Medulla oblongata (tissue), 1 donor: ENCODE data around the gene FOXA3.
"Not testable (repeated sequence)": the region's sequence is repeated elsewhere in the genome, so short reads cannot be mapped to it uniquely, and the experiment has no call there.

ENCODE experiments used
- DNase-seq: peaks from one replicate; pipeline ENCODE4 v3.0.0-alpha.2; 2015; ENCODE audit errors: extremely low spot score

Gene FOXA3

DNA sequence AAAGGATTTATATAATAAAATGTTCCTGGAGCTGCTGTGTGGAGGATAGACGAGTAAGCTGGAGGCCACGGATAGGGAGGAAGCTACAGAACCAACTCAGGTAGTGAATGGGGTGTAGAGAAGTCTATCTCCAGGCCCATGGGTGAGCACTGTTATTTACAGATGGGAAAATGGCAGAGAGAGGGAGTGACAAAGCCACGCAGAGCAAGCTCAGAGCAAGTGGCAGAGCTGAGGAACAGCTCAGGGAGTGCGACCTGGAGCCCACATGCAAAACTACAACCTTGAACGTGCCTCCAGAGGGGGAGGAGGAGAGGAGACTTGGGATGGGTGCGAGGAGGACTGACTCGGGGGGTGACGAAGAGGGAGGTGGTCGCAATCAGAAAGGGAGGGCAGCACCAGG lies 35.6 kb upstream of the FOXA3 start:
- DNase-seq, result no peak

DNA sequence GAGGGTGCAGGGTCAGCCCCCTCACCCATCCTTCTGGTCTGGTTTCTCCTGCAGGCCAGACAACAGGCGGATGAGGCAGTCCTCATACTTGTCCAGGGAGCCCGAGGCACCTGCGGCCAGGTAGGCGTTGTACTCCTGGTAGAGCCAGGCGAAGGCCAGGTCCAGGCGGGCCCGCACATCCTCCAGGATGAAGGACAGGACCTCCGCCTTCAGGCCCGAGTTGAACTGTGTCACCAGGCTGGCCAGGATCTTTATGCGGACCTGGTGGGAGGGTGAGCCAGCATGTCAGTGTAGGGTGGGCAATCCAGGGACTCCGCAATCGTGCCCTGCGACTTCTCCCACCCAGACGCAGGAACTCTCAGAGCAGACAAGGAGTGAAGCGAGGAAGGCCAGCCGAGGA lies 35.2 kb upstream of the FOXA3 start:
- no peak for DNase-seq

DNA sequence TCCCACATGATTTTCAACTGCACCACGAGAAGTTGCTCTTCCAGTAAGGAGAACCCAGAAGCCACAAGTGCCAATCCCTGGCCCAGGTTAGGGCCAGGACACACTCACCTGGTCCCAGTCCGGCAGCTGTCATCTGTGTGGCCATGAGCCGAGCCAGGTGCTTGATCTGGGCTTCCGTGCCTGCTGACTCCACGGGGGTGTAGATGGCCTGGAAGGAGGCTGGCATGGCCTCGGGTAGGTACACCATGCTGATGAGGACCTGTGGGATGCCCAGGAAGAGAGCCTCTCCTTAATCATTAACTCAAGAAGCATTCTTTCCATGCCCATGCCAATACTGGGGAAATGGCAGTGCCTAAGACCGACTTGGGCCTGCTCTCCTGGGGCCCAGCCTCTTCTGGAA lies 29.2 kb upstream of the FOXA3 start:
- DNase-seq, result no peak

DNA sequence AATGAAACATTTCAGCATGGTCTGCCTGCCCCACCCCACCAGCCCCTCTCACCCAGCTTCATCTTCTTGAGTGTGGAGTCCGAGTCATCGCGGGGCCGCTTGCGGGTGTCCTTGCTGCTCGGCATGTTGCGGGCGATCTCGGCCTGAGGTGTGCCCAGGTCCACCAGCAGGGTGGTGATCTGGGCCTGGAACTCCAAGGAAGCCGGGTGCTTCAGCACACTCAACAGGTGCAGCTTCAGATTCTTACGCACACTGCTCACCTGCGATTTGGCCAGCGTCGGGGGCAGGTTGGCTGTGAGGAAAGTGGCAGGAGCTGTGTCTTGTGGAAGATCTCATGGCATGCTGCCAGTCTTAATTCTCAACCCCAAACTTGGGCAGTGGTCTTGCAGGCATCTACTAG lies 21.9 kb upstream of the FOXA3 start:
- DNase-seq, result no peak

DNA sequence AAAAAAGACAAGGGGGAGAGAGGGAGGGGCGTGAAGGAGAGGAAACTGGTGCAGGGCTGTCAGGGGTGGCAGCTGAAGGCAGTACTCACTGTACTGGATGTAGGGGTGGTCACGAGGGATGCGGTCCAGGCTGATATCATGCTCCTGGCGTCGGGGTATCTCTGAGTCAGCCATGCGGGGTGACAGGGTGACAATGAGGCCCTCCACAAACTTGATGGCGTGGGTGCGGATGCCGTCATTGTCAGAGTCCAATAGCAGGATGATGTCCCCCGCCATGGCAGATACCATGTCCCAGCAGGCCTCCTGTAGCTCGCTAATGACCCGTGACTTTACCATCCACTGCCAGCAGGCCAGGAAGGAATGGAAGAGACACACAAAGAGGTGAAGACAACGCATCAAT lies 16.5 kb upstream of the FOXA3 start:
- DNase-seq, result no peak

DNA sequence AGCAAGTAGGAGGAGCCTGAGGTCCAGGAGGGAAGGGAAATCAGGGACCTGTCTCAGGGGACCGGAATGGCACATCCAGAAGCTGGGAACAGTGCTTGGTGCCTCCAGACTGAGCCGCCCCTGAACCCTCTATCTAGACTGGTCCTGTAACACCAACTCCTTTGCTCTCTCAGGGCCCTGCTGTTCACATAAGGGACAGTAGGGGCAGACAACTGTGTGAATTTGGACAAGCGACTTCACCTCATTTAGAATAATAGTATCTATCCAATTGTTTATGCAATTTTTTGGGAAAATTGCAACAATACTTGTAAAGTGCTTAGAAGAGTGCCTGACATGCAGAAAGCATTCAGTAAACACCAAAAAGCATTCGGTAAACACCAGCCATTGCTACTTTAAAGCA lies 15.2 kb upstream of the FOXA3 start:
- DNase-seq, result no peak

DNA sequence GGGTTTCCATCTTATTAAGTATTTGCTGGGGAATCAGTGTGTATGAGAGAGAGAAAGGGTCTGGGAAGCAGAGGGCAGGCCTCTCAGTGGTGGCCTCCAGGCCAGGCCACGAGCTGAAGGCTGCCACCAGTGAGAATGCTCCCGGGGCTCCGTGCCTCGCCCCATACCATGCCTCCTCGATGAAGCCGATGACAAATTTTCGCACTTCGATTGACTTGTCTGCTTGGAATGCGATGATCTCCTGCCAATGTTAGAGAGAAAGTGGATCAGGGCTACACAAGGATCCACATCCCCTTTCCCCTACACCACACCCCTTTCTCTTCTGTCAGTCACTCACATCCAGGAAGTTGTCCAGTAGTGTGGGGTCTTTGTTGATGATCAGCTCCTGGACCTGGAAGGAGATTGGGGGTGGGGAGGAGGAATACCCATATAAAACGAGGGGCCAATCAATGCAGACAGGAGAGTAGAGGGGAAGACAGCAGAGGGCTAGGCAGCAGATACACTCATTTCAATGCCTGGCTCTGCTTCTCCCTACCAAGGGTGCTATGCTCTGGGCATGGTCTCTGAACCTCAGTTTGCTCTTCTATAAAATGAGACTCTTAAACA lies 11.9 kb upstream of the FOXA3 start:
- DNase-seq, result no peak

DNA sequence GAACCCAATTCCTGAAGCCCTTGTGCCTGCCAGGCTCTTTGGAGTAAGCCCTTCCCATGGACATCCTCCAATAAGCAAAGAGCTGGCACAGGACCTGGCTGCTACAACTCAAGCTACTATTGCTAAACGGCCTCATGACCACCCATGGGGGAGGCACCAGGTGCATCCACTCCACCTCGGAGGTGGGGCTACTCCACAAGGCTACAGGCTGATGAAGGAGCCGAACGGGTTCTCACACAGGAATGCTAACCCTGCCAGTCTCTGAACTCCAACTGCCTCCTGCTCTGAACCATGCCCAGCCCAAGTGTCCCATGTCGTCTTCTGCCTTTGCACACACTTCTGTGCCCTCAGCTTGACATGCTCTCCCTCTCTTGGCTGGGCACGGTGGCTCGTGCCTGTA lies 11.1 kb upstream of the FOXA3 start:
- peak; percentile 15 for DNase-seq

DNA sequence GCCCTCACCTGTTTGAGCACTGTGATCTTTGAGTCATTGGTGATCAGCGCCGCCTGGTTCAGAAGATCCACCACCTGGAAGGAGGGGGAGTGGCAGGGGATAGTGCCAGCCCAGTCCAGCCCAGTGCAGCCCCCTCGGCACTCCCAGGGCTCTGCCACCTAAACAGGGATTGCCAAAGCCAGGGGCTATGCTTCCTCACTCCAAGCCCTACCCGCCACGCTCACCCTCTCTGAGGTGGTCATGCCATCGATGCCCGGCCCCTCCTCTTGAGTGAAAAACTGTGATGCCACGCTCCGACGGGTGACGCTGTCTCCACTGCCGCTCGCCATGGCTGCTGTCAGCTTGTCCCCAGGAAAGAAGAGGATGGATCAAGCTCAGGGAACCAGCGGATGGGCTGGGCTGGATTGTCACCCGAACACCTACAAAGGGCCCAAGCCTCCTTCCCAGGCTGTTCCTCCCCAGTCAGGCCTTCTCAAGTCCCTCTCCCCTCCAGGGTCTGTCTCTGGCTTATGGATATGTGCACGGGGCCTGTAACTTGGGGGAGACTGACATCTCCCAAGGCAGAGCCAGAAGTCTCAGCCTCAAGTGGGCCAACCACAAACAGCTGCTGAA lies 9.9 kb upstream of the FOXA3 start:
- DNase-seq, result no peak

DNA sequence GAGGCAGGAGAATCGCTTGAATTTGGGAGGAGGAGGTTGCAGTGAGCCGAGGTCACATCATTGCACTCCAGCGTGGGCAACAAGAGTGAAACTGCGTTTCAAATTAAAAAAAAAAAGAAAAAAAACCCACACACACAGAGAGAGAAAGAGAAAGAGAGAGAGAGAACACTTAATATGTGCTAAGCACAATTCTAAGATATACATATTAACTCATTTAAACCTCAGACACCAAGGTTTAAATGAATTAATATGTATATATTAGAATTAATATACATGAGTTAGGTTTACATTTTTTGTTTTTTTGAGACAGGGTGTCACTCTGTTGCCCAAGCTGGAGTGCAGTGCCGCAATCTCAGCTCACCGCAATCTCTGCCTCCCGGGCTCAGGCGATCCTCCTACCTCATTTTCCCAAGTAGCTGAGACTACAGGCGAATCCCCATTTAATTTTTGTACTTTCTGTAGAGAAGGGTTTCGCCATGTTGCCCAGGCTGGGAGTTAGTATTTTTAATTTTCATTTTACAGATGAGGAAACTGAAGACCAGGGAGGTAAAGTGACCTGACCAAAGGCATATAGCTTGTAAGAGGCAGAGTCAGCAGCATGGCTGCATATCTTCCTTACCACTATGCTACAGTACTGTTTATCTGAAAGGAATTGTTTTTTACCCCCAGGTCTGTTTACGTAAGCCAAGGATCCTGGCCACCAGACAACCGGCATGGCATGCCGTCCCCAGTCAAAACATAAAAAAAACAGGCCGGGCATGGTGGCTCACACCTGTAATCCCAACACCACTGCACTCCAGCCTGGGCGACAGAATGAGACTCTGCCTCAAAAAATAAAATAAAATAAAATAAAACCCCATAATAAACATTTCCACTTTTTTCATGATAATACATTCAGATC lies 3.5 kb upstream of the FOXA3 start:
- DNase-seq, result no peak

DNA sequence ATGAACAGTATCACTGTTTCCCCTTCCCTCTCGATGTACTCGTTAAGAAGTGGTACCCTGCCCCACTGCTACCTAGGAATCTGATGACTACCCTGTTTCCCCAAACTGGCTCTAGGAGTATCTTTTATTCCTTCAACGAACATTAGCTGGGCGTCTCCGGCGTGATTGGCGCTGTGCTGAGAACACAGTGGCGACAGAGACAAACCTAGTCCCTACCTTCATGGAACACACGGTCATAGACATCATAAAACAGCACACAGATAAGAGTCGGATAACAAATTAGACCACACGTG lies 1.9 kb upstream of the FOXA3 start:
- no peak for DNase-seq

DNA sequence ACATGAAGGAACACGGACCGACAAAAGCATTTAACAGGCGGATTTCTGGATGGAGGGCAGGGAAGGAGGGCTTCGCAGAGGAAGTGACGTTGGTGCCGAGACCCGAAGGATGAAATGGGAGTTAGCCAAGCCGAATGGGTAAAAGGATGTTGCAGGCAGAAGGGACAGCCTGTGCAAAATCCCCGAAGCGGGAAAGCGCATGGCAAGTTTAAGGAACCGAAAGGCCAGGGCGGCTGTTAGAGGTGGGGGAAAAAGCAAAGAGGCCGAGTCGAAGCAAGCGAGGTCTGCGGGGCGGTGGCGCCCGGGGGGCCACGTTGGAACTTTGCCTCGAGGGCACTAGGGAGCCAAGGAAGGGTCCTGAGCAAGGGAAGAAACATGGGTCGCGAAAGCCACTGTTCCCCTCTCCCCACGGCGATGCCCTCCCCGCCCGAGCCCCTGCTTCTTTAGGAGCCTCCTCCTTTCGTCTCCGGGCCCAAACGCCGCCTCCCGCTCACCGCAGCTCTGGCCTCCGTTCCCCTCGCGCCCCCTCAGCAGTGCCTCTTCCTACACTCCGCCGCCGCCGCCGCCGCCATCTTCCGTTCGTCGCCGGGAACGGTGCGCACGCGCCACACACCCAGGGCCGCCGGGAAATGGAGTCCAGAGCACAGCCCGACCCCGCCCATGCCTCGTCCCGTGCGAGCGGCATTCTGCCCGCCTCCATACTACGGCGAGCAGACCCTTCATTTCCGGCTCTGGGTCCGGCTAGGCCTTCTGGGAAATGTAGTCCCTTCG lies 1.4 kb upstream of the FOXA3 start, which contains the start of gene SYMPK:
Gene SYMPK, minus strand, starts transcription at position 584 of the 771 bp plus-strand sequence. CDS start 8,652 bp downstream, outside the sequence.
- peak; percentile 99 for DNase-seq

DNA sequence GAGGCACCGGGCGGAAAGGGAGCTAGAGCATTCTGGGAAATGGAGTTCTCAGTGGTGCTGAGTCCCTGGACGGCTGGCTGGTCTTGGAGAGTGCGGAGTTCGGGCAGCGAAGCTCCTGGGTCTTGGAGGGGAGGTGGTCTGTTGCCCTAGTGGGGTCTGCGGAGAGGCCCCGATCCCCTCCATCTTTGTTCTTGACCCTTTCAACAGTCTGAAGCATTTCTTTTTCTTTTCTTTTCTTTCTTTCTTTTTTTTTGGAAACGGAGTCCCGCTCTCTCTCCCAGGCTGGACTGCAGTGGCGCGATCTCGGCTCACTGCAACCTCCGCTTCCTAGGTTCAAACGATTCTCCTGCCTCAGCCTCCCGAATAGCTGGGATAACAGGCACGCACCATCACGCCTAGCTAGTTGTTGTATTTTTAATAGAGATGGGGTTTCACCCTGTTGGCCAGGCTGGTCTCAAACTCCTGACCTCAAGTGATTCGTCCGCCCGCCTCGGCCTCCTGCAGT lies 739 bp upstream of the FOXA3 start:
- DNase-seq, result no peak

DNA sequence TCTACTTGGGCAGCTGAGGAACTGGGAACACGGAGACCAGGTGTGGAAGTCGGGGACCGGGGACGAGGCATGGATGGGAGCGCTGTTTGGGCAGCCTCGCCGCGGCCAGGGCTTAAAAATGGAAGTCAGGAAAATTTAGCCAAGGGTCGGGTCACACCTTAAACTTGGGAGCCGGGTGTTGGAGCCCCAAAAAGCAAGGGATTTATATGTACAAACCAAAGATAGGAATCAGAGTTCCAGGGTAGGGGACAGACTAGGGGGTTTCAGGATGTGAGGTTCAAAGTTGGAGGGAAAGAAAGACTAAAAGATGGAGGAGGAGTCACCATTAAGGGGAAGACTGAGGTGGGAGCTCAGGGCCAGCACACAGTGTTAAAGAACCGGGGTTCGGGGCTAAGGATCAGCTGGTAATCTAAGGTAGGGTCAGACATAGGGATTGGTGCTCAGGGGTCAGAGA lies 530 bp downstream of the FOXA3 start:
- no peak for DNase-seq

DNA sequence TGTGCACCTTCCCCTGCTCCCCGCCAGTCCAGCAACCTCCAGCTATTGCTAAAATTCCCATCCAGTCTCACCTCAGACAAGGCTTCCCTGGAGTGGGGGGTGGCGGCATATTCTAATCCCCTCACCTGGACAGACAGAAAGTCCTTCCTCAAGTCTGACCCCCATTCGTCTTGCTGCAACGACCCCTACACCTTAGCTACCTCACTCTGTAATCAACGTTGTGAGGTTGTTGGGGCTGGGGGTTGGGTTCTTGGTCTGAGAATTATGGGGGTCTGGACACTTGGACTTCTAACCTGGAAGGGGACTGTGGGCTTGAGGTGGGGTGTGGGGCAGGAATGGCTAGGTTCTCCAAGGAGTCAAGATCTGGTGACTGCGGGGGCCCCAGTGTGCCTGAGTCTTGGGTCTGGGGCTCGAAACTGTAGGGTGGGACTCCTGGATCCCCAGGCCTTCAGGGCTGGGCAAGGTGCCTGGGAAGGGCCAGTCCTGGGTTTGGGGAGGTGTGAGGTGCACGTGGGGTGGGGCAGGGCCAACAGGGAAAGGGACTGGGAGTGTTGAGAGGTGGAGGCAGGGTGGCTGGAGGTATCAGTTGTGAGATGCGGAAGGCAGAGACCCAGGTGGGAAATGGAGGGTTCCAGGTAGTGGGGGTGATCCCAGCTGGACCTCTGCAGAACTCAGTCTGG lies 1.3 kb downstream of the FOXA3 start:
- DNase-seq, result no peak

DNA sequence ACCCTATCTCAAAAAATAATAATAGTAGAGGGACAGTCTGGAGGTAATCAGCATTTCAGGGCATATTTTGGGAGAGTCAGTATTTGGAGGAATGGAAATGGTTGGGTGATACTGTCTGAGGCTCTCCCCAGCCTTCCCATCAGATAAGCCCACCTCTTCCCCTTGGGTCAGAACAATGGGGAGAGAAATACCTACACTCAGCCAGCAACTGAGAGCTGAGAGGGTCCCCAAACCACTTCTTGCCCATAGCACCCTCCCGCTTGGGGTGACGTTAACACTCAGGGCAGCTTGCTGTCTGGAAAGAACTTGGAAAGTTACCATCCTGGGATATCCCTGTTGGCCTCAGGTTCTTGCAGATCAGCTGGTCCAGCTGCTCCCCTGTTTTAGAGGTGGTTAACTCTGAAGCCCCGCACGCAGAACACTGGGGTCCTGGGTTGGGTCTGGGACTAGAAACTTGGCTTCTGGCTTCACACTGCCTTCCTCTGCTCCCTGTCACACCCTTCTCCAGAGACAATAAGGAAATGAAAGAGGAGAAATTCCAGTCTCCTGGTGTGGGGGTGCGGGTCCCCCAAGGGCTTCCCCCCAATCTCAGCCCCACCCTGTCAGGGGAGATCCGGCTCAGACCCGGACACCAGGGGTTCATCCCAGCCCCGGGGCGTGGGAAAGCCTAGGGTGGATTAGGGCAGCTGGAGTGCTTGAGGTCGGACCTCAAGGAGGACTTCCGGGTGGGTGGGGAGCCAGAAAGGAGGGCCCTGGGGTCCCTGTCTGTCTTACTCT lies 2.5 kb downstream of the FOXA3 start:
- no peak for DNase-seq

DNA sequence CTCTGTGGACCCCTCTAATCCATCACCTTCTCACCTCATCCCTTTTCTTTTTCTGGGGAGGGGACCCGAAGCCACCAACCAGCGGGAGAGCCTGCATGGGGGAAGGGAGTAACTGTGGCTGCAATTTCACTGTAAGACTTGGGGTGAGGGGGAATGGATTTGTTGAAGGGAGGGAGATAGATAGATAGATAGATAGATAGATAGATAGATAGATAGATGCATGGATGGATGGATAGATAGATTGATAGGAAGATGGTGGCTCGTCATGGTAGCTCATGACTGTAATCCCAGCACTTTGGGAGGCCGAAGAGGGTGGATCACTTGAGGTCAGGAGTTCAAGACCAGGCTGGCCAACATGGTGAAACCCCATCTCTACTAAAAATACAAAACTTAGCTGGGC lies 3.1 kb downstream of the FOXA3 start:
- not testable (repeated sequence) for DNase-seq

DNA sequence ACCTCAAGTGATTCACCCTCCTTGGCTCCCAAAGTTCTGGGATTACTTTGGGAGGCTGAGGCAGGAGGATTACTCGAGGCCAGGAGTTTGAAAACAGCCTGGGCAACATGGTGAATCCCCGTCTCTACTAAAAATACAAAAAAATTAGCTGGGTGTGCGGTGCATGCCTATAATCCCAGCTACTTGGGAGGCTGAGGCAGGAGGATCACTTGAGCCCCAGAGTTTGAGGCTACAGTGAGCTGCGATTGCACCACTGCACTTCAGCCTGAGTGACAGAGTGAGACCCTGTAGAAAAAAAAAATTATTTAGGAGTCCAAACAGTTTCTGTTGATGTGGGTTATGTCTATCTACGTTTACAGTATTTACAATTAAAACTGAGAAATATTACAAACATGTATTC lies 6.7 kb downstream of the FOXA3 start:
- no peak for DNase-seq

DNA sequence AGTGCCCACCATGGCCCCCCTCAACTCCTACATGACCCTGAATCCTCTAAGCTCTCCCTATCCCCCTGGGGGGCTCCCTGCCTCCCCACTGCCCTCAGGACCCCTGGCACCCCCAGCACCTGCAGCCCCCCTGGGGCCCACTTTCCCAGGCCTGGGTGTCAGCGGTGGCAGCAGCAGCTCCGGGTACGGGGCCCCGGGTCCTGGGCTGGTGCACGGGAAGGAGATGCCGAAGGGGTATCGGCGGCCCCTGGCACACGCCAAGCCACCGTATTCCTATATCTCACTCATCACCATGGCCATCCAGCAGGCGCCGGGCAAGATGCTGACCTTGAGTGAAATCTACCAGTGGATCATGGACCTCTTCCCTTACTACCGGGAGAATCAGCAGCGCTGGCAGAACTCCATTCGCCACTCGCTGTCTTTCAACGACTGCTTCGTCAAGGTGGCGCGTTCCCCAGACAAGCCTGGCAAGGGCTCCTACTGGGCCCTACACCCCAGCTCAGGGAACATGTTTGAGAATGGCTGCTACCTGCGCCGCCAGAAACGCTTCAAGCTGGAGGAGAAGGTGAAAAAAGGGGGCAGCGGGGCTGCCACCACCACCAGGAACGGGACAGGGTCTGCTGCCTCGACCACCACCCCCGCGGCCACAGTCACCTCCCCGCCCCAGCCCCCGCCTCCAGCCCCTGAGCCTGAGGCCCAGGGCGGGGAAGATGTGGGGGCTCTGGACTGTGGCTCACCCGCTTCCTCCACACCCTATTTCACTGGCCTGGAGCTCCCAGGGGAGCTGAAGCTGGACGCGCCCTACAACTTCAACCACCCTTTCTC lies 8.2 kb downstream of the FOXA3 start:
- DNase-seq, result no peak
